ENCODE data around the gene IL5. TPM values are rescaled to one million over a fixed set of nuclear protein-coding genes. Genes with fewer than 3 reads are reported as not detected.

The IL5 gene
- total RNA-seq, 5 donors from 2014 or later (not counting 1 experiment from before 2014, with no cell fraction given), result 1.2 TPM; not detected in 4

GRCh38 chr5:132498152-132498551 is 45.2 kb downstream of the IL5 start:
- H3K9me3 ChIP-seq, result no peaks in the 10 kb centered on the region
- H3K36me3 ChIP-seq (ENCODE audit: control insufficient read depth in 2 of 2, extremely low read depth in 1 of 2, insufficient read depth in 1 of 2, low read length in 1 of 2), result no peaks in the 10 kb centered on the region
- peaks cover 15 to 73% of the 10 kb centered on the region in 2 experiments for H3K4me1 ChIP-seq (ENCODE audit: control insufficient read depth in 1 of 2, extremely low read depth in 1 of 2, insufficient read depth in 2 of 2, low read length in 2 of 2)
- H3K4me3 ChIP-seq (ENCODE audit: control insufficient read depth in 1 of 2, extremely low read depth in 1 of 2, low read length in 1 of 2), result no peak overlapping the region
- CTCF ChIA-PET, result interaction anchor here (0.9 to 4.4 kb wide), 5 partner anchors 8 to 111 kb away, joined by 3 to 72 read pairs (median 18); no protein-coding TSS in a partner anchor
- H3K4me1 Mint-ChIP-seq, result peaks cover 54 to 64% (median 62%) of the 10 kb centered on the region in 3 donors
- peak overlapping the region; percentile 25 to 96 (median 92) for H3K4me3 Mint-ChIP-seq
- H3K27ac Mint-ChIP-seq, result peak overlapping the region; percentile 96 to 99
- H3K27ac ChIP-seq (ENCODE audit: low read length), result peak overlapping the region; percentile 92
- POLR2A ChIA-PET, result interaction anchor here in 1 of 2 donors (1.1 kb wide), 1 partner anchor 19 kb away, joined by 3 read pairs; no protein-coding TSS in a partner anchor
- H3K27me3 ChIP-seq (replicated peaks in 1 of 2; ENCODE audit: control insufficient read depth in 2 of 2, extremely low read depth in 1 of 2, insufficient read depth in 2 of 2, low read length in 1 of 2), result no peaks in the 10 kb centered on the region
- H3K27me3 Mint-ChIP-seq, result no peaks in the 10 kb centered on the region
- no peaks in the 10 kb centered on the region for H3K36me3 Mint-ChIP-seq
- 96% methylated on average over 3 of the region's 3 CpGs for WGBS (ENCODE audit: insufficient coverage)
- DNase-seq (no peak), ATAC-seq (replicated peaks in 1 of 4) (no peak)
- H3K9me3 Mint-ChIP-seq, result no peaks in the 10 kb centered on the region

- no peaks in the 10 kb centered on the region for H3K9me3 Mint-ChIP-seq
- no peaks in the 10 kb centered on the region for H3K36me3 Mint-ChIP-seq
- Histone ChIP-seq H3K36me3 (ENCODE audit: control insufficient read depth in 2 of 2, extremely low read depth in 1 of 2, insufficient read depth in 1 of 2, low read length in 1 of 2) (no peaks in the 10 kb centered on the region), H3K4me1 (ENCODE audit: control insufficient read depth in 1 of 2, extremely low read depth in 1 of 2, insufficient read depth in 2 of 2, low read length in 2 of 2) (peaks cover 15 to 74% of the 10 kb centered on the region in 2 experiments), H3K27me3 (replicated peaks in 1 of 2; ENCODE audit: control insufficient read depth in 2 of 2, extremely low read depth in 1 of 2, insufficient read depth in 2 of 2, low read length in 1 of 2) (no peaks in the 10 kb centered on the region), H3K27ac (ENCODE audit: low read length) (peak overlapping the region; percentile 92), H3K9me3 (no peaks in the 10 kb centered on the region), H3K4me3 (ENCODE audit: control insufficient read depth in 1 of 2, extremely low read depth in 1 of 2, low read length in 1 of 2) (peak overlapping the region; percentile 76 to 93)
- ATAC-seq (replicated peaks in 1 of 4), result no peak
- WGBS (ENCODE audit: insufficient coverage), result no CpG with 5 or more reads among the region's 6 CpGs
- H3K4me1 Mint-ChIP-seq, result peaks cover 60 to 69% (median 67%) of the 10 kb centered on the region in 3 donors
- H3K27ac Mint-ChIP-seq, result peak overlapping the region; percentile 96 to 99
- CTCF ChIA-PET, result interaction anchor here (0.9 to 4.4 kb wide), 6 partner anchors 8 to 111 kb away, joined by 3 to 72 read pairs (median 16); no protein-coding TSS in a partner anchor
- DNase-seq, result no peak
- H3K4me3 Mint-ChIP-seq, result peak overlapping the region; percentile 92 to 96 (median 93)
- H3K27me3 Mint-ChIP-seq, result no peaks in the 10 kb centered on the region
- POLR2A ChIA-PET, result interaction anchor here in 1 of 2 donors (0.6 to 1.9 kb wide), 3 partner anchors 13 to 41 kb away, joined by 4 to 7 read pairs (median 6); no protein-coding TSS in a partner anchor
These were observed 45.8 kb downstream of the IL5 start for GRCh38 chr5:132497488-132497997.

GRCh38 chr5:132496631-132497487 is 46.5 kb downstream of the IL5 start:
- Mint-ChIP-seq H3K27ac (peak overlapping the region; percentile 96 to 99), H3K9me3 (no peaks in the 10 kb centered on the region), H3K4me1 (peaks cover 67 to 76% (median 72%) of the 10 kb centered on the region in 3 donors), H3K4me3 (peak overlapping the region; percentile 92 to 96 (median 93)), H3K27me3 (no peaks in the 10 kb centered on the region), H3K36me3 (no peaks in the 10 kb centered on the region)
- Histone ChIP-seq H3K4me3 (ENCODE audit: control insufficient read depth in 1 of 2, extremely low read depth in 1 of 2, low read length in 1 of 2) (peak overlapping the region; percentile 76 to 93), H3K36me3 (ENCODE audit: control insufficient read depth in 2 of 2, extremely low read depth in 1 of 2, insufficient read depth in 1 of 2, low read length in 1 of 2) (no peaks in the 10 kb centered on the region), H3K9me3 (no peaks in the 10 kb centered on the region), H3K4me1 (ENCODE audit: control insufficient read depth in 1 of 2, extremely low read depth in 1 of 2, insufficient read depth in 2 of 2, low read length in 2 of 2) (peaks cover 21 to 80% of the 10 kb centered on the region in 2 experiments), H3K27me3 (replicated peaks in 1 of 2; ENCODE audit: control insufficient read depth in 2 of 2, extremely low read depth in 1 of 2, insufficient read depth in 2 of 2, low read length in 1 of 2) (no peaks in the 10 kb centered on the region), H3K27ac (ENCODE audit: low read length) (peak overlapping the region; percentile 92)
- CTCF ChIA-PET, result interaction anchor here (0.6 to 4.4 kb wide), 15 partner anchors 9 to 323 kb away, joined by 3 to 22 read pairs (median 3); no protein-coding TSS in a partner anchor
- WGBS (ENCODE audit: insufficient coverage), result under 1% methylated on average over 58 of the region's 62 CpGs
- peak in 13 of 35 experiments; percentile 14 to 70 (median 42) for DNase-seq
- peak in 3 of 4 experiments; percentile 9 to 20 (median 15) for ATAC-seq (replicated peaks in 1 of 4)
- POLR2A ChIA-PET, result interaction anchor here (0.5 to 2.7 kb wide), 20 partner anchors 9 to 369 kb away, joined by 3 to 26 read pairs (median 6); partner anchors contain the start of genes GDF9 (in 1 of the 2), SLC22A4 (in 1 of the 2) and UQCRQ (in 1 of the 2)

- H3K4me3 Mint-ChIP-seq, result peak overlapping the region; percentile 92 to 96 (median 93)
- Histone ChIP-seq H3K36me3 (ENCODE audit: control insufficient read depth in 2 of 2, extremely low read depth in 1 of 2, insufficient read depth in 1 of 2, low read length in 1 of 2) (no peaks in the 10 kb centered on the region), H3K27ac (ENCODE audit: low read length) (peak overlapping the region; percentile 92), H3K4me1 (ENCODE audit: control insufficient read depth in 1 of 2, extremely low read depth in 1 of 2, insufficient read depth in 2 of 2, low read length in 2 of 2) (peaks cover 26 to 82% of the 10 kb centered on the region in 2 experiments), H3K9me3 (no peaks in the 10 kb centered on the region), H3K27me3 (replicated peaks in 1 of 2; ENCODE audit: control insufficient read depth in 2 of 2, extremely low read depth in 1 of 2, insufficient read depth in 2 of 2, low read length in 1 of 2) (no peaks in the 10 kb centered on the region), H3K4me3 (ENCODE audit: control insufficient read depth in 1 of 2, extremely low read depth in 1 of 2, low read length in 1 of 2) (peak overlapping the region; percentile 76 to 93)
- 0% methylated on average over 15 of the region's 18 CpGs for WGBS (ENCODE audit: insufficient coverage)
- ATAC-seq (replicated peaks in 1 of 4), result peak; percentile 71 to 78 (median 76)
- CTCF ChIA-PET, result interaction anchor here (0.6 to 4.4 kb wide), 16 partner anchors 8 to 324 kb away, joined by 3 to 22 read pairs (median 3); no protein-coding TSS in a partner anchor
- POLR2A ChIA-PET, result interaction anchor here (0.5 to 2.7 kb wide), 20 partner anchors 9 to 370 kb away, joined by 3 to 26 read pairs (median 6); partner anchors contain the start of genes GDF9 (in 1 of the 2), SLC22A4 (in 1 of the 2) and UQCRQ (in 1 of the 2)
- peaks cover 71 to 80% (median 76%) of the 10 kb centered on the region in 3 donors for H3K4me1 Mint-ChIP-seq
- peak; percentile 70 to 95 (median 87) for DNase-seq
- no peaks in the 10 kb centered on the region for H3K27me3 Mint-ChIP-seq
- peak overlapping the region; percentile 96 to 99 for H3K27ac Mint-ChIP-seq
- H3K9me3 Mint-ChIP-seq, result no peaks in the 10 kb centered on the region
- H3K36me3 Mint-ChIP-seq, result no peaks in the 10 kb centered on the region
These were observed 47.1 kb downstream of the IL5 start for GRCh38 chr5:132496191-132496630.

- Histone ChIP-seq H3K9me3 (no peaks in the 10 kb centered on the region), H3K36me3 (ENCODE audit: control insufficient read depth in 2 of 2, extremely low read depth in 1 of 2, insufficient read depth in 1 of 2, low read length in 1 of 2) (no peaks in the 10 kb centered on the region), H3K4me1 (ENCODE audit: control insufficient read depth in 1 of 2, extremely low read depth in 1 of 2, insufficient read depth in 2 of 2, low read length in 2 of 2) (peaks cover 26 to 80% of the 10 kb centered on the region in 2 experiments), H3K4me3 (ENCODE audit: control insufficient read depth in 1 of 2, extremely low read depth in 1 of 2, low read length in 1 of 2) (peak overlapping the region; percentile 61 to 93), H3K27ac (ENCODE audit: low read length) (peak overlapping the region; percentile 92), H3K27me3 (replicated peaks in 1 of 2; ENCODE audit: control insufficient read depth in 2 of 2, extremely low read depth in 1 of 2, insufficient read depth in 2 of 2, low read length in 1 of 2) (no peaks in the 10 kb centered on the region)
- peaks cover 69 to 76% (median 74%) of the 10 kb centered on the region in 3 donors for H3K4me1 Mint-ChIP-seq
- H3K27me3 Mint-ChIP-seq, result no peaks in the 10 kb centered on the region
- WGBS (ENCODE audit: insufficient coverage), result 0% methylated on average over 22 of the region's 30 CpGs
- ATAC-seq (replicated peaks in 1 of 4), result peak; percentile 35 to 46 (median 38)
- H3K27ac Mint-ChIP-seq, result peak overlapping the region; percentile 96 to 99
- ChIA-PET POLR2A (interaction anchor here (0.6 to 2.7 kb wide), 19 partner anchors 8 to 949 kb away, joined by 3 to 26 read pairs (median 4); partner anchors contain the start of genes GDF9 (in 1 of the 2), SLC22A4 (in 1 of the 2) and UQCRQ (in 1 of the 2)), CTCF (interaction anchor here (0.6 to 4.4 kb wide), 12 partner anchors 8 to 109 kb away, joined by 3 to 22 read pairs (median 6); no protein-coding TSS in a partner anchor)
- H3K9me3 Mint-ChIP-seq, result no peaks in the 10 kb centered on the region
- H3K36me3 Mint-ChIP-seq, result no peaks in the 10 kb centered on the region
- peak overlapping the region; percentile 92 to 96 (median 93) for H3K4me3 Mint-ChIP-seq
- peak in 33 of 35 experiments; percentile 47 to 78 (median 61) for DNase-seq
These were observed 47.6 kb downstream of the IL5 start for GRCh38 chr5:132495667-132496190.

All from T-cell (primary cell).